Measurements from ENCODE around the gene POLL.

DNA sequence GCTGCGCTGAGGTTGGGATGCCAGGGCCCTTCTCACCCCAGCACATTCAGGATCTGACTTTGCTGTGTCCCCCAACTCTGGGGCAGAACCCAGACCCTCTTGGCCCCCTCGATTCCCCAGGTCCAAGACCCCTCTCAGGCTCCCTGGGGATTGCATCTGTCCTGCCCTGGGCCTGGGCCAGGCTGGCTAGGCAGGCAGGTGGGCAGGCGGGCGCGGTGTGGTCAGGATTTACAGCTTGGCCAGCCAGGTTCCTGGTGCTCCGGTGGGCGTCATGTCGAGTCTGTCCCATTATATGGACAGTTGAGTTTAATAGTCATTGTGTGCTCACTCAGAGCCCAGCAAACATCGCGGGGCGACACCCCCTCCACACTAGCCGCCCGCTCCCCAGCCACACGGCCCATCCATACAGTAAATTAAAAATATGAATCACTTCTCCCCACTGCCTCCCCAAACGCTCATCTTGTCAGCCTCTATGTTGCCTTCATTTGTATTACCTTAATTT is 23.5 kb downstream of the POLL start:
- TF ChIP-seq CTCF (IDR thresholded peaks at IDR 0.05) = no peak
- TF ChIP-seq POLR2A (IDR thresholded peaks at IDR 0.05) = no peak
- TF ChIP-seq EP300 (IDR thresholded peaks at IDR 0.05) = no peak
- TF ChIP-seq POLR2AphosphoS5 (IDR thresholded peaks at IDR 0.05) = no peak
